RPMI8226 (cell line): ENCODE measurements around the gene ATF7.
"Not testable (repeated sequence)": the region's sequence is repeated elsewhere in the genome, so short reads cannot be mapped to it uniquely, and the experiment has no call there.

Experiments used
- DNase-seq: peaks from one replicate; pipeline ENCODE4 v3.0.0-alpha.2; 2015

ATF7 gene

DNA sequence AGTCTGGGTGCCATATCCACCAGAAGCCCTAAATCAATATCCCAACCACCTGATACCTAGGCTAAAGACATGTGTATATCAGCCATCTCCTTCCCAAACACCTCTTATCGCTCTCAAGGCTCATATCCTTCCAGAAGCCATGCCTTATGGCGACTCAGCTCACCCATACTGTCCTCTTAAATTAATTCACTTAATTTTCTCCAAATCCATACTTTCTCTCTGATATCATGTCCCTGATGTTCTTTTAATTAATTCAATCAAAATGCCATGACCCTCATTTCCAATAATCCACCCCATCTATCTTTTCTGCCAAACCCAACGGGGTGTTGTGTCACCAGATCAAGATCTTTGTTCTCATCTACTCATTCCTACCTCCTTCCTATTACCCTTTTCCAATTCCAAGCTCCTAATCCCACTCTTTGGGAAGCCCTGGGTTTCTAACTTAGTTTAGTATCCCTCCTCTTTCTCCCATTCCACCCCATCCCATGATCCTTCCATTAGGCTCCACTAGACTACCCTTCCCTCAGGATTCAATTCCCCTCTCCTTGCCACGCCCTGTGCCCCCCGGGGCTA lies 723 bp downstream of the ATF7 start:
- no peak for DNase-seq

DNA sequence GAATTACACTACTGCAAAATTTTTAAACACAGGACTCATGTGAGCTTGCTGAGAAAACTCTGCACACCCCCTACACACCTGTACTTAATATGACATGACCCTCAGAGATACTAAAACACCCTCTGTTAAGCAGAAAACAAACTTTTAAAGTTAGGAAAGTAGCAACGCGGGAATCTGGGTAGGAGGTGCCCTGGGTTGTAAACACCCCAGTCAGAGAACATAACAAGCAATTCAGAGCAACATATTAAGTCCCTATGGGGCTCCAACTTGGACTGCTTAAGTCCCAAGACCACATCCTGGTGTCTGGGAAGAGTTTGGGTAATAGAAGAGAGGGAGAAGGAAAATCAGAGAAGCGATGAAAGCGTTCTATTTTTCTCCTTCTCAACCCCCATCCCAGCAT lies 1.2 kb downstream of the ATF7 start:
- DNase-seq = no peak

DNA sequence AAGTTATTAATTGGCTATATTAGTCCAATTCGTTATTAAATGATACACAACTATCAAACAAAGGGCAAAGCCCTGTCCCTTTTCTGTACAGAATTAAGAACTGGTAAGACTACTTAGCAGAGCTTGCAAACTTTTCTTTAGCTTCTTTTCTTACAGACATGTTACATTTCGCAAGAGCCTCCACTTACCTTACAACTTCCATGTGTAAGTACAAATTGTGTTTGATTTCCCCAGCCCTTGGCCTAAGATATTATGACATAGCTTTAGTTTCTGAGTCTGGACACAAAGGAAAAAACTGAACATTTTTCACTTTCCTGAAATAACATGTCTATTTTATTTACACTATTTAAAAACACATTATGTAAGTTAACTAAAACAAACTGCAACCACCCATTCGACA lies 1.7 kb downstream of the ATF7 start:
- no peak for DNase-seq

DNA sequence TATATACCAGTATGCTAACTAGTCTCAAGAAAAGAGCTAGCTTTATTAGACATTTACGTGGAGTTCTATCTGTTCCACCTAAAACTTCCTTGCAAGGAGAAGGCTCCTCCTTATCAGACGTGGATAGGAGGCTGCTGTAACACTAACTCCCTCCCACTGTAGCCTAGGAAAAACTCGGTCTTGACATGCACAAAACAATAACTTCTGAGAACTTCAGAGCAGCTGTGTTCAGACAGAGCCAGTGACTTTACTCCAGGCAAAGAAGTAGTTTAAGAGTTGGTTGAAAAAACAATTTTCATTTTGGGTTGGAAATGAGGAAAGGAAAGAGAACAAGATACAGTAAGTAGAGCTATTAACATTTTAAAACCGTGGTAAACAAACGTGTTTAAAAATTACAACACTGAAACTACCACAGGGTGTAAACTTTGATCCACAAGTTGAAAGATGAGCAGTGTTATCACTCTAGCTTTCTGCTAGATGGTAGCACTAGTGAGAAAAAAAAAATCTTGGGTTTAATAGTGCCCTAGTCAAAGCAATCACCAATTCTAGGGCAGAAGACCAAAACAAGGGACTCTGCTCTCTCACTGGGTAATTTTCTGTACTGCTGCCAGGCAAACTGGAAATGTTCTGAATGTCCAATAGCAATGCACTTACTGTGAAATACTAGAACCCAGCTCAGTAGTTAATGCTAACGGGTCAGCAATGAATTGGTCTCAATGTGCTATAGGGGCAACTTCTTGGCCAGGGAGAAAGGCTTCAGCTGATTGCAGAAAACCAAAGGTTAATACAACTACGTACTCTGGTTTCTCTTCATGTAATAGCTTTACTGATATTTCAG lies 2.4 kb downstream of the ATF7 start:
- DNase-seq = no peak

DNA sequence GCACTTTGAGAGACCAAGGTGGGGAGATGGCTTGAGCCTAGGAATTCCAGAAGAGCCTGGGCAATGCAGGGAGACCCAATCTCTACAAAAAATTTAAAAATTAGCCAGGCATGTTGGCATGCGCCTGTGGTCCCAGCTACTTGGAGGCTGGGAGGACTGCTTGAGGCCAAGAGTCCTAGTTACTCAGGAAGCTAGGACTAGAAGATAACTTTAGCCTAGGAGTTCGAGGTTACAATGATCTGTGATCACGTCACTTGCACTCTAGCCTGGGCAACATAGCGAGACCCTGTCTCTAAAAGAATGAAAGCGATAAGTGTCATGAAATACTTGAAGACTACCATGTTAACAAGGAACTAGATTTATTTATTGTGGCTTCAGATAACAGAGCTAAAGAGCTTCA lies 3.5 kb downstream of the ATF7 start:
- DNase-seq = no peak

DNA sequence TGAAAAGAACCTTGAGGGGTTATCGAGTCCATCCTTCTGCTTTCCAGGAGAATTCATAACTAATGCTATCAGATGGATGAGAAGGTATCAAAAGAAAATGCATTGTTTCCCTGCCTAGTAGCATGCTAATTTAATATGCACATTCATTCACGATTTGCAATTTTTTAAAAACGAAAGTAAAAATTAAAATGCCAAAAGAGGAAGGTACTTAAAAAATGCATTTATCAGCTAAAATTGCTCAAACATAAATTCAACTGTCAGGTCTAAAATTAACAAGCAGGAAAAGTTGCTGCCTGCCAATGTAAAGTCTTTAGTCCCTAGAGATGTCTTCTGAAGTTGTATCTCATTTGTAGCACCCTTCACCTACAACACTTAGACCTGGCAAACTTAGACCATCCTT lies 7.9 kb downstream of the ATF7 start:
- DNase-seq = peak; percentile 53

DNA sequence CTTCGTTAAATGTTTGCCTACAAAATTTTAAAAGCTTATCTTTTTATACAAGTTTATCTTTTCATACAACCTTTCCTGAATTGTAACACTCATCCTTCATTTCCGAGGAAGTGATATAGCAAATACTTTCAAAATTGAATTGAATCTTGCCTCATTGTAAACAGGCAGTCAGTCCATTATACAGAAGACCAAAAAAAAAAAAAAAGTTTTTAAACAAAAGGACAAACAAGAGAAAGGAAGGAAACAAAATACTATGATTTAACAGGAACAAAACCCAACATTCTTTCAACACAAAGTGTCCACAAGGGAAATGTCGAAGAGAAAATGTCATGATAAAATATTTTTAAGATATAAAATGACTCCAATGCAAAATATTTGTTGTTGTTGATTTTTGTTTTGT lies 8.5 kb downstream of the ATF7 start:
- no peak for DNase-seq

DNA sequence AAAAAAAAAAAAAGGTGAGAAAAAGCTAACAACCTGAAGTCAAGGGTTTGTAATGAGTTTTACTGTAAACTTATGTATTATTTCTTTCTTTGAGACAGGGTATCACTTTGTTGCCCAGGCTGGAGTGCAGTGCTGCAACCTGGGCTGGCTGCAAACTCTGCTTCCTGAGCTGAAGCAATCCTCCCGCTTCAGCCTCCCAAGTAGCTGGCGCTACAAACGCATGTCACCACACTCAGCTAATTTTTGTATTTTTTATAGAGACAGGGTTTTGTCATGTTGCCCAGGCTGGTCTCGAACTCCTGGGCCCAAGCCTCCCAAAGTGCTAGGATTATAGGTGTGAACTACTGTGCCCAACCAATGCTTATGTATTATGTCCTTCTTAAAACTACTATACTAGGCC lies 9.2 kb downstream of the ATF7 start:
- peak; percentile 7 for DNase-seq

DNA sequence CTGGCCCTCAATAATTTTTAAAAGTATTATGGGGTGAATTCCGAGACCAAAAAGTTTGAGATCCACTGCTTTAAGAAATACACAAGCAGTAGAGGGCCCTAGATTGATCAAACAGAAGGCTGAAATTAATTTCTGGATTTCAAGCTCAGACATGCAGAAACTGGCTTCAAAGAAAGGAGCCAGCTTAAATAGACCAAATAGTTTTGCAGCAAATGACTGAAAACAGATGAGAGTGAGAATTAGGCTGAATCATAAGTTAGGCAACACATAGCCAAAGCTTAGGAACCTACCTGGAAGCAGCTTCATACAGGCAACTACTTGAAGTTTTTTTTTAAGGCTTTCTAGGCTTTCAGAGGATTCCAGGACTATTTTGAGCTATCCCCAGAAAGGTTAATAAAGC lies 12.4 kb downstream of the ATF7 start:
- DNase-seq = no peak

DNA sequence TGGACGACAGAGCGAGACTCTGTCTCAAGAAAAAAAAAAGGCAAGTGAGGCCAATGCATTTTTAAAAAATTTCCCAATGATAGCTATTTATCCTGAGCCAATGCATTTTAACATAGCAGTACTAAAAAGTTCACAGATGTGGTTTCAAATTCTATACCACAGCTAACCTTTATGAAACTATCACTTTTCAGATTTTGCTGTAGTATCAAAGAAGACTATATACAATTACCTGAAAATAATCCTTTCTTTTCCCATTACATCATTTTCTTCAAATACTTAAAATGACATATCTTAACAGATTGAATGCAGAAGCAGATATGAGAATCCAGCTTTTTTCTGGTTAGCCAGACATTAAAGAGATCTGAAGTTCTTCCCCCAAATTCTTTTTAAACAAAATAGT lies 13.2 kb downstream of the ATF7 start:
- no peak for DNase-seq

DNA sequence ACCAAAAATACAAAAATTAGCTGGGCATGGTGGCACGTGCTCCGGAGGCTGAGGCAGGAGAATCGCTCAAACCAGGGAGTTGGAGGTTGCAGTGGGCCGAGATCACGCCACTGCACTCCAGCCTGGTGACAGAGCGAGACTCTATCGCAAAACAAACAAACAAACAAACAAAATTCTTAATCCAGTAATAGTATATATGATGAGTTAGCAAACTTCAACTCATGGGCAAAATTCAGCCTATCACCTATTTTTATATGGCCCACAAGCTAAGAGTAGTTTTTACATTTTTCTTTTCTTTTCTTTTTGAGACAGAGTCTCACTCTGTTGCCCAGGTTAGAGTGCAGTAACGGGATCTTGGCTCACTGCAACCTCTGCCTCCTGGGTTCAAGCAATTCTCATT lies 14.9 kb downstream of the ATF7 start:
- DNase-seq = no peak

DNA sequence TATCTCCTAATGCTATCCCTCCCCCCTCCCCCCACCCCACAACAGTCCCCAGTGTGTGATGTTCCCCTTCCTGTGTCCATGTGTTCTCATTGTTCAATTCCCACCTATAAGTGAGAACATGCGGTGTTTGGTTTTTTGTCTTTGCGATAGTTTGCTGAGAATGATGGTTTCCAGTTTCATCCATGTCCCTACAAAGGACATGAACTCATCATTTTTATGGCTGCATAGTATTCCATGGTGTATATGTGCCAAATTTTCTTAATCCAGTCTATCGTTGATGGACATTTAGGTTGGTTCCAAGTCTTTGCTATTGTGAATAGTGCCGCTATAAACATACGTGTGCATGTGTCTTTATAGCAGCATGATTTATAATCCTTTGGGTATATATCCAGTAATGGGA lies 19.5 kb downstream of the ATF7 start:
- not testable (repeated sequence) for DNase-seq

DNA sequence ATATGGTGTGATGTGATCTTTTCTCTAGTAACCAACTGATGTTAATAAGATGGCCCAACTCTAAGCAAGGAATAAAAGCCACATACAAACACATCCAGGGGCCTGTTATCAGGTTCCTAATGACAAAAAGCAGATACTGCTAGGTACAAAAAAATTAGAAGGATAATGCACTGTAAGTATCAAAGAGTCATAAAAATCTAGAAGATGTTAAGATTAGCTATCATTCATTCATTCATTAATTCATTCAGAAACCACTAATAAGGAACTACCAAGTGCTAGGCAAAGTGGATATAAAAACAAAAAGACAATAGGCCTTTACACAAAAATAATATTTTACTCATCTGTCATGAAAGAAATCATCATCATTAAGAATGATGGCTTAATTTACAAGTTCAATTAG lies 21.6 kb downstream of the ATF7 start:
- no peak for DNase-seq

DNA sequence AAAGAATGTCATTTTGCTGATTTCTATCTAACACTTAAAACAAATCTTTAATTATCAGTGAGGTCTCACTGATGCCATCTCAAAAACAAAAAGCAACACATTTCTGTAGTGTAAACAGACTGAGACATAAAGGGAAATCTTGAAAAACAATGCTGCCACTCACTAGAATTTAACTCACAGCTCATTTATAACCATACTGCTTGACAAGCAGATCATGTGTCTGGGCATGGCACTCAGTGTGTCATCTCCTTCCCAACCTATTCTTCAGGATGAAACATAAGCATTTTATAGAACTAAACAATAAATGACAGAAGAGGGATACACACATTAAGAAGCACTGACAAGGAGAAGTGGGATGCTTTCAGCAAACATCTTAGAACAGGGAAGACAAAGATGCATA lies 22.4 kb downstream of the ATF7 start:
- no peak for DNase-seq

DNA sequence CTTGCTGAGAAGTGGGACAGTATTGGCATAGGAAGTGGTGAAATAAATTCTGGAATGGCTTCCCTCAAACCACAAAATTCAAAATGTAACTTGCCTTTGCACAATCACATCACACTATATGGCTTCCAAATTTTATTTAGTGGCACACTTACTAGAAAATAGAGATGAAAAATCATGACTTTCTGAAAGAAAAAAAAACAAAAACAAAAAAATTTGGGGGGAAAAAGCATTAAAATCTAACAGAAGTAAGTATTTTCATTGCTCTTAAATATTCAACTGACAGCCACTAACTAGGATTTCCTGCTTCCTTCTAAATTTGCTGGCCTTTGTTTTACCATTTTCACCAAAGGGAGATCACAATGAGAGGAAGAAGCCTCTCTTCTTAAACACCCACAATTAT lies 23.0 kb downstream of the ATF7 start:
- DNase-seq = no peak

DNA sequence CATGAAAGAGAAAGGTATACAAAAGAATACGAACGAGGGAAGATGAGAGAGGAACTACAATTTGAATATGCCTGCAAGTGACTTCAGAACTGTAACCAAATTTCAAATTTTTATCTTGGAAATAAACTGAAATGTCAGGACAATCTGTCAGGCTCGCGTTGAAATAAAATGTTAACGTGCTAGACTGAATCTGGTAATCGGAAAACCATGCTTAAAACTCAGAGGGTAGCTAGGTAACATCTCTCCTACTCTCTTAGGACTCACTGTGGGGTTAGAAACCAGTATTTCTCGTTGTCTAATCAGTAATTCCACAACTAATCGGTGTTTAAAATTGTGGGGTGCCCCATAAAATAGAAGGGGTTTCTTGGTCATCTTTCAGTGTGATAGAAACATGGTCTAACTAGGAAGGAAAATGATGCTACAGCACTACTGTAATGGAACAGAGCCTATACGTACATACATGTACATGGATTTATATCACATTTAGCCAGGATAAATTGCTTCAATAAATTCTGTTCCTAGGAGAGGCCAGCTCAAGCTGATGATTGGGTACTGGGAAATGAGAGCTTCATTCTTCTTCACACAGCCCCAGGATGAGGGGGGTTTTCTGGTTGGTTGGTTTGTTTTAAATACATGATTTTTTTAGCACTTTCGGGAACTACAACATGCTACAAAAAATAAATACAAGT lies 23.9 kb downstream of the ATF7 start:
- no peak for DNase-seq

DNA sequence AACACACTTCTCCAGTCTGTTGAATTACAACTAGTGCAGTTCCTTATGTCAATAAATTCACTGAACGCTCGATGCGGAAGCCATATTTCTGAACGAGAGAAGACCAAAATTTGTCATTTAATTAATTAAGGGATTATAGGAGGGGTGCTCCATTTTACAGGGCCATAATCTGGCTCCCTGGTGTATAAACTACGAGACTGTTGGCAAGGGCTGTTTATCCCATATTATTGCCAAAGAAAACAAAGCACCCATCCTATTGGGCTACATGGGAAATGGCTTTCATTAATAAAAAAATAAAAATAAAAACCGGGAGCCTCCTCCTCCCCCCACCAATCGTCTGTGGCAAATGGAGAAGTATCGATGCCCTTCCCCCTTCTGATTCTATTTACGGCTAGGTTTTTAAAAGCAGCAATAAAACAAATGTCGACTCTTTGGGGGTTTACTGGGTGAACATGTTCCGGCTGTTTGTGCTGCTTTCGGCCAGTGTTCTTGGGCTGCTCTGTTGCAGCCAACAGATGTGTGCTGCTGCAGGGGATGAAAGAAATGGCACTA lies 24.8 kb downstream of the ATF7 start:
- DNase-seq = no peak

DNA sequence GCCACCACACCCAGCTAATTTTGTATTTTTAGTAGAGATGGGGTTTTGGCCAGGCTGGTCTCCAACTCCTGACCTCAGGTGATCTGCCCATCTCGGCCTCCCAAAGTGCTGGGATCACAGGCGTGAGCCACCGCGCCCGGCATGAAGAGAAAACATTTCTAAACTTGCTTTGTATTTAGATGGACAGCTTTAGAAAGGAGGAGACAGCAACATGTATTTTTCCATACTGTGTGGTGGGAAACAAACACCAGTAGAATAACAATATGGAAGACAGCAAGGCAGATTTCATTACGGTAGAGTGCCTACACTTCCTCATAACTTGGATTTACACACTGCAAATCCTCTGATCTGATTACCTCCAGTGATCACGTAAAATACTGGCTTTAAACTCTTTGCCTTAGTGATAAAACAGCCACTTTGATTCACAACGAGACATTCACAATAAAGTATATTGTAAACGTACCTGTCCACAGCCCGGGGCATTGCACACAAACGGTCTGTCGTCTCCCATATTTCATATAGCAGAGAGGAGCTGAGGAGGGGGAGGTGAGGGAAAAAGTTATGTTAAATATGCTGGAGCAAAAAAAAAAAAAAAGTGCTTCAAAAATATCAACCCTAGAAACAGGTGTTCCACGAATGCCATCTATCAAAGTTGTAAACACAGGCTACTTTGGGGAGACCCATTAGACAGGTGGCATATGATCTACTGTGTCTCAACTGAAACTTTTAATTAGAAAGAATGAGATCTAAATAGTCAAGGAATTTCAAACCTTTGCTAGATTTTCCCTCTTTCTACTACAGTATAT lies 25.5 kb downstream of the ATF7 start:
- no peak for DNase-seq

DNA sequence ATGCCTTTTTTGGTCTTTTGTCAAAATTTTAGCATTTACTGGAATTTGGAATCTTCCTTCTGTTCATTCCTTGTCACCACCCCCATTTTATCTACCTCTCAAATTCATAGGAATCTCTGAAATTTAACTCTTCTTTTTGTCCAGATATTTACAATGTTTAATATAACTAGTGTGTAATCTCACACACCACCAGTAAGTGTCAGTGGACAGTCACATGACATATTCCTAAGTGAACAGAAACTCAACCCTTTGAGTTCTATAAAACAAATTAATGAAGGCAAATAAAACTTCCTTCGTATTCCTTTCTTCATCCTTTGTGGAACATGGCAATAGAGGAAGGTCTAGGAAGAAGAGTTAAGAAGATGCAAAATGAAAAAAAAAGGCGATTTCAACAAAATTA lies 26.6 kb downstream of the ATF7 start:
- no peak for DNase-seq

DNA sequence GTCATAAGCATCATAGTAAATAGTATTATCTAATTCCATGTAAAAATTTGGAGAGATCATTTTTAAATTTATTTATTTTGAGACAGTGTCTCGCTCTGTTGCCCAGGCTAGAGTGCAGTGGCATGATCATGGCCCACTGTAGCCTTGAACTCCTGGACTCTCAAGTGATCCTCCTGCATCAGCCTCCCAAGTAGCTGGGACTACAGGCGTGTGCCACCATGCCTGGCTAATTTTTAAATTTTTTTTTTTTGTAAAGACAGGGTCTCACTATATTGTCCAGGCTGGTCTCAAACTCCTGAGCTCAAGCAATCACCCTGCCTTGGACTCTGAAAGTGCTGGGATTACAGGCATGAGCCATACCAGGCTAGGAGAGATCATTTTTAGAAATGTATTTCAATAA lies 27.2 kb downstream of the ATF7 start:
- not testable (repeated sequence) for DNase-seq

DNA sequence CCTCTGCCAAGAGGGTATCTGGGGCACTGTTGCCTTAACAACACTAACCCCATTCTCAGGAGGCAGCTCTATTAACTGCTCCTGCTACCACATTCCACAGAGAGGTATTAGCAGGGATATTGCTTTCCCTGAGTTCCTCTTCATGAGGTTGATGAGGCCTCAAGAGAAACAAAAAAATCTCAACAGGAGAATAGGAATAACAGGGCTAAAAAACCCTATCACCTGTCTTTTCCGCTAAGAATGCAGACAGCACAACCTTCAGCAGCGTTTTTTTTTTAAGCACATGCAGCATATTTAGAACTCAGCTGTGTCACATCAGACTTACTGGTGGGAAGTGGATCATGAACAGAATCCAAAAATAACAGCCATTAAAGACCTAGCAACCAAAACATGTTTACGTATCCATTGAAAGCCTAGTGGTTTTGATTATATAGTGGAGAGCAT lies 29.2 kb downstream of the ATF7 start:
- no peak for DNase-seq

DNA sequence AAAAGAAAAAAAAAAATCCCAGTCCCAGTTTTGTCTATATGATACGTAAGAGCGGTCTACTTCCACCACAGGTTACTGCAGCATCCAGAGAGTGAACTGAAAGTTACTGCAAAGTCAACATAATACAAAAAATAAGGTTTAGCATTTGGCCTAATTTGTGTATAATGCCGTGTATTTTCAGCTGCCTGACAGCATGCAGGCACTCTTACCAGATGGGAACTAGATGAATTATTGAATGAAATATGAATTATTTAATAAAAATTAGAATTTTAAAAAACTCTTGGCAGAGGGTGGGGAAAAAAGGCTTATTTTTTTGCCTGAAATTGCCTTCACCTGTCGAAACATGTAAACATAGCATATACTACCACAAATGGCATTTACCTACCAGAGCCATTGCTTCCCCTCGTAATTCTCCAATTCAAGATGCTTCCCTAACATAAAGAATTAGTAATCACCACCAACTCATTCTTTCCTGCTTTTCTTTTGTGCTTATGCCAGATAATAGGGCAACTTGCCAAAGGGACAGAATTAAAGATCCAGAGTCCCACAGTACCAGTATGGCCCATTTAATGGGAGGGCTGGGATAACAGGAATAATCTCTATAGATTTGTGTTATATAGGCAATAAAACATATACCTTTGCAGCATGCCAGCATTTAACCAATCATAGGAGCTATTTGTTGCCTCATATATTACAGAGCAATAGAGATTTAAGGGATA lies 31.1 kb downstream of the ATF7 start:
- DNase-seq = no peak
